ENCODE measurements around the gene LRP2BP. TPM values are rescaled to one million over a fixed set of nuclear protein-coding genes. Genes with fewer than 3 reads are reported as not detected.

Gene LRP2BP
- total and polyA plus RNA-seq, 2 experiments from 2014 or later: 0.28 to 1.7 TPM

GRCh38 chr4:185374027-185374426 lies 21.7 kb downstream of the LRP2BP start:
- DNase-seq (ENCODE audit: low spot score) (no peak), ATAC-seq (no peak)
- H3F3A ChIP-seq (replicated peaks; ENCODE audit: low read depth): no peaks in the 10 kb centered on the region
- H3K4me3 ChIP-seq: no peak overlapping the region
- H2AFZ ChIP-seq: no peak overlapping the region
- no peaks in the 10 kb centered on the region for H3K9me2 ChIP-seq (ENCODE audit: insufficient read depth)
- H3K79me2 ChIP-seq (replicated peaks; ENCODE audit: insufficient read depth): no peaks in the 10 kb centered on the region
- Mint-ChIP-seq H3K36me3 (ENCODE audit: low read depth) (no peaks in the 10 kb centered on the region; the same call in 2 of the 3 replicates), H3K9me3 (no peaks in the 10 kb centered on the region), H3K27ac (no peak overlapping the region), H3K4me3 (no peak overlapping the region), H3K4me1 (peaks cover 10% of the 10 kb centered on the region; the same call in 2 of the 3 replicates), H3K27me3 (ENCODE audit: insufficient read depth, low read depth, poor library complexity) (no peaks in the 10 kb centered on the region)
- no peak overlapping the region for H3K4me2 ChIP-seq
- no peaks in the 10 kb centered on the region for H4K20me1 ChIP-seq (replicated peaks; ENCODE audit: insufficient read depth)
- H3K4me1 ChIP-seq (ENCODE audit: insufficient read depth): 0 out of 2 replicates have a peak, but pooled peaks cover 3% of the 10 kb centered on the region
- no peaks in the 10 kb centered on the region for H3K36me3 ChIP-seq (ENCODE audit: insufficient read depth)
- TF ChIP-seq POLR2AphosphoS5 (IDR thresholded peaks at IDR 0.05; ENCODE audit: low read depth): no peak
- TF ChIP-seq REST (IDR thresholded peaks at IDR 0.05; ENCODE audit: unreplicated experiment): no peak
- no peak for TF ChIP-seq EZH2phosphoT487 (IDR thresholded peaks at IDR 0.05; ENCODE audit: unreplicated experiment)
- TF ChIP-seq JUNB (IDR thresholded peaks at IDR 0.05; ENCODE audit: unreplicated experiment): no peak
- TF ChIP-seq ZNF462 (CRISPR knock-in tag; IDR thresholded peaks at IDR 0.05): no peak
- H3K27me3 ChIP-seq (ENCODE audit: insufficient read depth): no peaks in the 10 kb centered on the region
- H3K27ac ChIP-seq (ENCODE audit: low read depth): no peak overlapping the region
